HT-29 (cell line): ENCODE data around the gene TRIM40. TPM values are rescaled to one million over a fixed set of nuclear protein-coding genes. Genes with fewer than 3 reads are reported as not detected.
"Not testable (repeated sequence)": the region's sequence is repeated elsewhere in the genome, so short reads cannot be mapped to it uniquely, and the experiment has no call there.

Experiments used
- DNase-seq: peaks from one replicate; pipeline ENCODE4 v3.0.0-alpha.2; 2015; ENCODE audit warnings: low spot score
- total RNA-seq: library from RNA; depleted of rRNA; stranded (reverse); fragments of >200 nt; shearing (Covaris generic); gene quantifications from 2 replicates; pipeline ENCODE4 v1.2.3, GENCODE V29; 2014

Gene TRIM40
- total RNA-seq, 1 experiment from 2014 or later: not detected

GRCh38 chr6:30163090-30163917 is 27.4 kb downstream of the TRIM40 start, which contains the start of gene TRIM15:
TRIM15 (plus strand) TSS chr6:30163546; CDS start chr6:30163685, 139 bp downstream.
- peak; percentile 87 for DNase-seq

- peak; percentile 43 for DNase-seq
These were observed 28.1 kb downstream of the TRIM40 start for GRCh38 chr6:30163918-30164654.

DNA sequence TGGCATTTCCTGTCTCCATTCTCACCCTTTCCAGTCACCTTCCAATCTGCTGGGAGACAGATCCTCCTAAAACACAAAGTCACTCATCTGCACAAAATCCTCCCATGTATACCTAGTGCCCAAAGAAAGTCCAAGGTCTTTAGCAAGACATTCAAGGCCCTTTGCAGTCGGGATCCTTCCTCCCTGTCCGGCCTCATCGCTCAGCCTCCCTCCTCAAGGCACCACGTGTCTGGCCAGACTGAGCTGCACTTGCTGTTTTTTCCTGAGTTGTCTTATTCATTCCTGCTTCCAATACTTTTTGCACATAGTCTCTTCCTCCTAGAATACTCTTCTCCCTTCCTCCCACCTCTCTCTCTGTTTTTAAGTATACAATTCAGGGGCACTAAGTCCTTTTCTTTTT is 28.8 kb downstream of the TRIM40 start:
- DNase-seq: no peak

GRCh38 chr6:30165238-30165637 is 29.3 kb downstream of the TRIM40 start:
- not testable (repeated sequence) for DNase-seq

GRCh38 chr6:30167101-30167500 is 31.2 kb downstream of the TRIM40 start:
- no peak for DNase-seq

- DNase-seq: no peak
These were observed 32.8 kb downstream of the TRIM40 start for GRCh38 chr6:30168741-30169140.

DNA sequence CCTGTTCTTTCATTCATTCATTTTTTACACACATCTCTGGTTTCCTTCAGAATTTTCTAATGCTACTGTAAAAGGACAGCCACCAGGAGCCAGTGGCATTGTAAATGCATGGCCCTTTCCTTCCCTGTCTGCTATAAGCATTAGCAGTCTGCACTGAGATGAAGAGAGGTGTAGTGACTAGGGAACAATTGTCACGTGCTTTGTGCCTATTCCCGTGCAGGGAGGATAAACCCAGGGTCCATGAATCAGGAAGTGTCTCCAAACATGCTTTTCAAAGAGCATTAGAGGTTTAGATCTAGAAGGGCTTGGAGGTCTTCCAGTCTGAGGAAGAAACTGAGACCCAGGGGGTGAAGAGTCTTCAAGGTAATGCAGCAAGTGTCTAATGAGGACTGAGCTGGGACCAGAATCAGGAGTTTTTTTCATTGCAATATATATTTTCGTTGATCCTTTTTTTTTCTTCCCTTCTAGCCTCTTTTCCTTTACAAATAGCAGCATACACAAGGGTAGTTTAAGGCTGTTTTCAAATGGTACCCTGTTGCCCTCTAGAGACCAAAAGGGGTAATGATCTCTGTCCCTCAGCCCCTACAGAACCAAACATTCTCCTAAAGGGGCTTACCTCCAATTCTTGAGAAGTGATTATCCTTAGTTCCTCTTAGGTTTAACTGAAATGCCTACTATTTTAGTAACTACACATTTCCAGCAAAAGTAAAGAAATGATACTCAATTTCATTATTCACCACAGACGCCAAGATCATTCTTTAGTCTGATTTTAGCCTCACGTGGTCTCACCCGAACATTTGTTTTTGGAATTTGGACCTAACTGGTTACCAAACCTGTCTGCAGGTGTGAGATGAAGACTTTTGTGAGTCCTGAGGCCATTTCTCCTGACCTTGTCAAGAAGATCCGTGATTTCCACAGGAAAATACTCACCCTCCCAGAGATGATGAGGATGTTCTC is 34.0 kb downstream of the TRIM40 start:
- peak; percentile 82 for DNase-seq

GRCh38 chr6:30171677-30172471 is 35.9 kb downstream of the TRIM40 start:
- no peak for DNase-seq

DNA sequence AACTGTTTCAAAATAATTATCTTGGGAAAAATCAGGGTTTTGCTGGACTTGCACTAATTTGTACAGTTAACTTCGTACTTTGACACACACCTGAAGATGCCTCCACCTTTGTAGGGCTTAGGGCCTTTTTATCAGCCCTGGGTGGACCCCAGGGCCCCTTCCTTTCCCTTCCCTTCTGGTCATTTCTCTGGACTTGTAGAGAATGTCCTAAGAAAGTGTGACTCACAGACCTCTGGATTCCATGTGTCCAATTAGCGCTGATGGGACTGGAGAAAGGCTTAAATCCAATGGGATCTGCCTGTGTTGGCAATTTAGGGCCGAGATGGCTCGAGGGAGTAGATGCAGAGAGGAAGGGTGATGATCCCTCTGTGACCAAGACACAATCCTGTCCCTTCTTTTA is 36.7 kb downstream of the TRIM40 start:
- no peak for DNase-seq

DNA sequence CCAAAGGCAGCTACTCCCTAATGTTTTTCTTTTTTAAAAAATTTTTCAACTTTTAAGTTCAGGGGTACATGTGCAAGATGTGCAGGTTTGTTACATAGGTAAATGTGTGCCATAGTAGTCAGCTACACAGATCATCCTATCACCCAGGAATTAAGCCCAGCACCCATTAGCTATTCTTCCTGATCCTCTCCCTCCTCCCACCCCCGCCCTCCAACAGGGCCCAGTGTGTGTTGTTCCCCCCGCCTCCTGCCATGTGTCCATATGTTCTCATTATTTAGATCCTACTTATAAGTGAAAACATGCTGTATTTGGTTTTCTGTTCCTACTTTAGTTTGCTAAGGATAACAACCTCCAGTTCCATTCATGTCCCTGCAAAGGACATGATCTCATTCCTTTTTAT is 39.8 kb downstream of the TRIM40 start:
- DNase-seq: no peak

DNA sequence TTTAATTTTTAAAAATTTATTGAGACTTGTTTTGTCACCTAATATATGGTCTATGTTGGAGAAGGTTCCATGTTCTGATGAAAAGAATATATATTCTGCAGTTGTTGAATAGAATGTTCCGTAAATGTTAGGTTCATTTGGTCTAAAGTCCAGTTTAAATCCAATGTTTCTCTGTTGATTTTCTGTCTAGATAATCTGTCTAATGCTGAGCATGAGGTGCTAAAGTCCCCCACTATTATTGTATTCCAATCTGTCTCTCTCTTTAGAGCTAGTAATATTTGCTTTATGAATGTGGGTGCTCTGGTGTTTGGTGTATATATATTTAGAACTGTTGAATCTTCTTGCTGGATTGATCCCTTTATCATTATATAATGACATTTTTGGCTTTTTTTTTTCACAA is 42.9 kb downstream of the TRIM40 start:
- DNase-seq: no peak

GRCh38 chr6:30180145-30180544 is 44.2 kb downstream of the TRIM40 start:
- no peak for DNase-seq

- no peak for DNase-seq
These were observed 48.6 kb downstream of the TRIM40 start for GRCh38 chr6:30184417-30185031.

- no peak for DNase-seq
These were observed 50.0 kb downstream of the TRIM40 start for GRCh38 chr6:30185846-30186484.

DNA sequence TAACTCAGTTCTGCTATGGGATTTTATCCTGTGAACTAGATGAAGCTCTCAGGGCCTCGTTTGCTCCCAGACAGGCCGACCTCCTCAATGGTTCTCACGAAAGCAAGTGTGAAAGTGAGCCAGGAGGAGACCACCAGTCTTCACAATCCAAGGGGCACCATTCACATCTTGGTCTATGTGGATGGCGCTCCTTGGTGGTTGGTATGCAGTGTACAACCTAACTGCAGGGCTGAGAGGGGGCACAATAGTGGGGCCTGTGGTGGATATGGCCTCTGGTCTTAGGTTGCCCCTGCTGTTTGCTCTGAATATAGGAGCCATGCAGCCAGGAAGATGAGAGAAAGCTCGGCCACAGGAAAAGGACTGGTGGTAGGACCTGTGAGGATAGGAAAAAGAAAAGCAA is 52.6 kb downstream of the TRIM40 start:
- DNase-seq: no peak

DNA sequence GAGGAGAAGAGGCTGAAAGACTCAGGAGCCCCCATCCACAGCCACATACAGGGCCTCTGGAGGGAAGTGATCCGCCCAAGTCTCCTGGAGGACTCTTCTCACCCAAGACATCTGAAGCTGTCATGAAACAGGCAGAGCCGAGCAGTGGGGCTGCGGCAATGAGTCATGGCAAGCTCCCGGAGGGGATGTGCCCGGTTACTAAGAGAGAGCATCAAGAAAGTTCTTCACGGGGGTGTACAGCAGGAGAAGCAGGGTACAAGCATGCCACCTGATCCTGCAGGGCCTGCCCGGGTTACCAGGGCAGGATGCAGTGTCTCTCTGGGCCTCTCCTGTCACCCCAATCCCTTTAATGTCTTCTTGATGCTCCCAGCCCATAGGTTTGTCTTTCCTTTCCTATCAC is 56.1 kb downstream of the TRIM40 start:
- DNase-seq: no peak

GRCh38 chr6:30194797-30195690 is 59.1 kb downstream of the TRIM40 start:
- DNase-seq: no peak

DNA sequence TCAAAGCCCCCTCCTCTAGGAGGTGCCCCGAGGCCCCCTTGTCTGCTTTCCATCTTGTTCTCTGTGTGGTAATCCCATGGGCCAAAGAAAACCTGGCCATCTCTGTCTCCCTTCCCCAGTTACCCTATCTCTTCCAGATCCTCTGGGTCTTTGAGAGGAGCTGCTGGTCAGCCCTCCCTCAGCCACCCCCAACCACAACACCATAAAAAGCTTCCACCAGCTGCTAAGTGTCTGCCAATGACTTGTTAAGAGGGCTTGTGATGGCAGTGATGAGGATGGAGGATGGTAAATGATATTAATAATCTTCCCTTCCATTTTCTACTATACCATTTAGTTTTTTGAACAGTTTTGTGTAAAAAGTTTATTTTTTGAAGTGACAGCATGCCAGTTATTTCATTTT is 60.0 kb downstream of the TRIM40 start:
- no peak for DNase-seq

GRCh38 chr6:30196376-30196775 is 60.4 kb downstream of the TRIM40 start:
- DNase-seq: no peak
